OCI-LY3 (cell line): Measurements from ENCODE around the gene TSN.
"Not testable (repeated sequence)": the region's sequence is repeated elsewhere in the genome, so short reads cannot be mapped to it uniquely, and the experiment has no call there.

Experiments
- EZH2phosphoT487 ChIP-seq: fragments of 200-600 bp; shearing (Covaris generic); IDR thresholded peaks from 2 replicates; pipeline ENCODE4 v1.6.1; 2018; ENCODE audit warnings: antibody characterized with exemption, mixed run types, low read depth
- TF ChIP-seq, protein P1 (sequence below): fragments of 200-600, 300-600 bp; sonication (generic); IDR thresholded peaks from 2 replicates; pipeline ENCODE4 v1.5.1; 2014; ENCODE audit warnings: antibody characterized with exemption, low read length, low read depth

DNA sequence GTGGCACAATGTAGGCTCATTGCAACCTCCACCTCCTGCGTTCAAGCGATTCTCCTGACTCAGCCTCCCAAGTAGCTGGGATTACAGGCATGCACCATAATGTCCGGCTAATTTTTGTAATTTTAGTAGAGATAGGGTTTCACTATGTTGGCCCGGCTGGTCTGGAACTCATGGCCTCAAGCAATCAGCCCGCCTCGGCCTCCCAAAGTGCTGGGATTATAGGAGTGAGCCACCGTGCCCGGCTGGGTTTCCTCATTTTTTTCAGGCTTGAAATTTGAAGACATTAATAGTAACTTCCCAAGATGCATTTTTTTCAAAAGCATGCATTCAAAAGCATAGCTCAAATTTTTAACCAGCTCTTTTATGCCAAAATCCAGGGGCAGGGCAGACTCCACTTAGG is 52.3 kb downstream of the TSN start:
- not testable (repeated sequence) for TF ChIP-seq EZH2phosphoT487
- TF ChIP-seq, protein P1, sequence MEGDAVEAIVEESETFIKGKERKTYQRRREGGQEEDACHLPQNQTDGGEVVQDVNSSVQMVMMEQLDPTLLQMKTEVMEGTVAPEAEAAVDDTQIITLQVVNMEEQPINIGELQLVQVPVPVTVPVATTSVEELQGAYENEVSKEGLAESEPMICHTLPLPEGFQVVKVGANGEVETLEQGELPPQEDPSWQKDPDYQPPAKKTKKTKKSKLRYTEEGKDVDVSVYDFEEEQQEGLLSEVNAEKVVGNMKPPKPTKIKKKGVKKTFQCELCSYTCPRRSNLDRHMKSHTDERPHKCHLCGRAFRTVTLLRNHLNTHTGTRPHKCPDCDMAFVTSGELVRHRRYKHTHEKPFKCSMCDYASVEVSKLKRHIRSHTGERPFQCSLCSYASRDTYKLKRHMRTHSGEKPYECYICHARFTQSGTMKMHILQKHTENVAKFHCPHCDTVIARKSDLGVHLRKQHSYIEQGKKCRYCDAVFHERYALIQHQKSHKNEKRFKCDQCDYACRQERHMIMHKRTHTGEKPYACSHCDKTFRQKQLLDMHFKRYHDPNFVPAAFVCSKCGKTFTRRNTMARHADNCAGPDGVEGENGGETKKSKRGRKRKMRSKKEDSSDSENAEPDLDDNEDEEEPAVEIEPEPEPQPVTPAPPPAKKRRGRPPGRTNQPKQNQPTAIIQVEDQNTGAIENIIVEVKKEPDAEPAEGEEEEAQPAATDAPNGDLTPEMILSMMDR = not testable (repeated sequence)
